H1 (cell line): ENCODE measurements around the gene DYDC1. TPM values are rescaled to one million over a fixed set of nuclear protein-coding genes. Genes with fewer than 3 reads are reported as not detected.

Experiments used
- BACH1 ChIP-seq: IDR thresholded peaks from 2 replicates; pipeline ENCODE4 v1.6.1; 2012; ENCODE audit warnings: low read length, improper control_type of control experiment
- CBX5 ChIP-seq: fragments of 300-800, 300-1000 bp; sonication (generic); IDR thresholded peaks from 2 replicates; pipeline ENCODE4 v1.7.1; 2016; ENCODE audit warnings: antibody characterized with exemption, low read length, low read depth
- CHD7 ChIP-seq: fragments of 300-600 bp; sonication (generic); IDR thresholded peaks from 2 replicates; pipeline ENCODE4 v1.7.1; 2012; ENCODE audit warnings: low read length, moderate library complexity, mild to moderate bottlenecking, inconsistent platforms; ENCODE audit not compliant: insufficient replicate concordance
- E2F6 ChIP-seq: IDR thresholded peaks from 2 replicates; pipeline ENCODE4 v1.6.1; 2012; ENCODE audit warnings: inconsistent platforms
- FOSL1 ChIP-seq: IDR thresholded peaks from 2 replicates; pipeline ENCODE4 v1.6.1; 2011; ENCODE audit warnings: mild to moderate bottlenecking, low read depth, low read length, moderate library complexity; ENCODE audit not compliant: insufficient read depth
- RAD21 ChIP-seq, 2 experiments: IDR thresholded peaks in 1 of 2; conservative IDR thresholded peaks in 1 of 2; 2 replicates each; pipeline ENCODE4 v1.6.1; 2011; ENCODE audit warnings: low read depth in 2 of 2, low read length in 2 of 2, improper control_type of control experiment in 1 of 2, inconsistent platforms in 1 of 2, mild to moderate bottlenecking in 1 of 2, moderate library complexity in 1 of 2
- RBBP5 ChIP-seq: IDR thresholded peaks from 2 replicates; pipeline ENCODE4 v1.7.1; 2012; ENCODE audit warnings: low read depth, mild to moderate bottlenecking, inconsistent platforms, low read length, moderate library complexity, borderline replicate concordance
- SIRT6 ChIP-seq: IDR thresholded peaks from one replicate; pipeline ENCODE4 v1.7.1; 2012; ENCODE audit warnings: low read length, inconsistent platforms
- polyA plus RNA-seq, 7 experiments: library from polyadenylated mRNA; depleted of rRNA in 3 of 7; stranded (reverse) in 5 of 7; unstranded in 2 of 7; fragments of >200 nt in 5 of 7; fragments of 200-250 nt in 2 of 7; gene quantifications; 1 replicate in 5 of 7; 2 replicates in 1 of 7; 4 replicates in 1 of 7; pipeline versions ENCODE4 v1.2.1 to v1.2.3, GENCODE V29; 2011 to 2013; ENCODE audit warnings: missing spikeins in 2 of 7, mixed read lengths in 2 of 7
- total RNA-seq: library from RNA; stranded (reverse); fragmentation: NEBNext Ultra II Directional; extraction: Animal tissue kit (Norgen Biotek cat#: 25700); gene quantifications from 2 replicates; pipeline ENCODE4 v1.2.1, GENCODE V29; 2021

The DYDC1 gene
- total and polyA plus RNA-seq, 2 of the 8 experiments (the other 6 are each of a cell fraction or from before 2014, with no cell fraction given) = not detected

- TF ChIP-seq CHD7 (no peak), RBBP5 (no peak), FOSL1 (no peak), E2F6 (no peak), SIRT6 (no peak), RAD21 (IDR thresholded peaks at IDR 0.05 in 1 of 2, conservative IDR thresholded peaks at IDR 0.05 in 1 of 2; ENCODE audit: low read depth in 2 of 2, low read length in 2 of 2) (no peak), CBX5 (no peak), BACH1 (no peak)
These were observed 67.7 kb downstream of the DYDC1 start (continued) for GRCh38 chr10:80288849-80289248.
